ENCODE measurements around the gene HTR3A.
"Not testable (repeated sequence)": the region's sequence is repeated elsewhere in the genome, so short reads cannot be mapped to it uniquely, and the experiment has no call there.

DNA sequence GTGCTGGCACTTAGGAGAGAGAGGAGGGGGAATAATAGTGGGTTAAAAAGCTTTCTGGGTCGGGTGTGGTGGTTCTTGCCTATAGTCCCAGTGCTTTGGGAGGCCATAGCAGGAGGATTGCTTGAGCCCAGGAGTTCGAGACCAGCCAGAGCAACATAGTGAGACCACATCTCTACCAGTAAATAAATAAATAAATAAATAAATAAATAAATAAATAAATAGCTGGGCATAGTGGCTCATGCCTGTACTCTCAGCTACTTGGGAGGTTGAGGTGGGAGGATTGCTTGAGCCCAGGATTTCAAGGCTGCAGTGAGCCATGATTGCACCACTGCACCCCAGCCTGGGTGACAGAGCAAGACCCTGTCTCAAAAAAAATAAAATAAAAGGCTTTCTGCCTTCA lies 28.7 kb upstream of the HTR3A start:
- TF ChIP-seq CTCF (IDR thresholded peaks at IDR 0.05); ZFX (IDR thresholded peaks at IDR 0.05; ENCODE audit: borderline replicate concordance): not testable (repeated sequence)
